HG03565 (cell line): ENCODE measurements around the gene GCNT1.
"Not testable (repeated sequence)": the region's sequence is repeated elsewhere in the genome, so short reads cannot be mapped to it uniquely, and the experiment has no call there.

Source experiments
- ATAC-seq: cut with Tn5 transposase; IDR thresholded peaks from one replicate; pipeline ENCODE4 v1.9.1; 2021; ENCODE audit warnings: mild to moderate bottlenecking, moderate library complexity; ENCODE audit not compliant: unreplicated experiment

The GCNT1 gene

GRCh38 chr9:76530458-76531110, 71.6 kb downstream of the GCNT1 start:
- ATAC-seq = no peak

- no peak for ATAC-seq
These were observed 72.3 kb downstream of the GCNT1 start for GRCh38 chr9:76531231-76531780.

GRCh38 chr9:76532877-76533276, 73.9 kb downstream of the GCNT1 start:
- ATAC-seq = not testable (repeated sequence)

- ATAC-seq = no peak
These were observed 75.0 kb downstream of the GCNT1 start for GRCh38 chr9:76534026-76534425.

- no peak for ATAC-seq
These were observed 78.2 kb downstream of the GCNT1 start for GRCh38 chr9:76537150-76537646.

DNA sequence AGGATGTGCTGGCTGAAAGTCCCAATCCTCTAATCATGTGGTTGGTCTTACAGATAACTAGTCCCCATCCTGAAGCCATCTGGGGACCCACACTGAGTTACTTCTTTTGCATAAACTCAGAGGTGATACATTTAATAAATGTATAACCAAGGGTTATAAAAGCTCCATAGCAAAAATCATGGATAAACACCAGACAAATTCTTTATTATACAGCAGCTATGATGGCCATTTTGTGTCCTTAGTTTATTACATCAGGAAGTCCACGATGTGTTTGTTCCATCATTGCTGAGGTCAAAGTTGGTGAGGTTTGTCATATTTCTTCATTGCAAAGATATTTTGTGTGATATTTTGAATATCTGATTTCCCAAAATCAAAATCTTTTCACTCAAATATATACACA, 80.2 kb downstream of the GCNT1 start:
- no peak for ATAC-seq

DNA sequence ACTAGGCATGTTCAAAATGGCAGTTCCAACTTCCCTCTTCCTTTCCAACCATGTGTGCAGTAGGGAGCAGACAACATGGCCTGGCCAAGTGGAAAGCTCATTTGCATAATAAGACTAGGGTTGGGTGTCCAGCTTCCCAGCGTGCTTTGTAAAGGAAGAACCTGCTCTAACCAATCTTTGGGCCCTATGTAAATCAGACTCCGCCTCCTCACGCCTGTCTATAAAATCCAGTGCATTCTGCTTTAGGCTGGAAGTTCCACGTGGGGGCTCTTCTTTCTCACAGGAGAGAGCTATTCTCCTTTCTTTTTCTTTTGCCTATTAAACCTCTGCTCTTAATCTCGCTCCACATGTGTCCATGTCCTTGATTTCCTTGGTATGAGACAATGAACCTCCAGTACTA, 83.4 kb downstream of the GCNT1 start:
- ATAC-seq = no peak

DNA sequence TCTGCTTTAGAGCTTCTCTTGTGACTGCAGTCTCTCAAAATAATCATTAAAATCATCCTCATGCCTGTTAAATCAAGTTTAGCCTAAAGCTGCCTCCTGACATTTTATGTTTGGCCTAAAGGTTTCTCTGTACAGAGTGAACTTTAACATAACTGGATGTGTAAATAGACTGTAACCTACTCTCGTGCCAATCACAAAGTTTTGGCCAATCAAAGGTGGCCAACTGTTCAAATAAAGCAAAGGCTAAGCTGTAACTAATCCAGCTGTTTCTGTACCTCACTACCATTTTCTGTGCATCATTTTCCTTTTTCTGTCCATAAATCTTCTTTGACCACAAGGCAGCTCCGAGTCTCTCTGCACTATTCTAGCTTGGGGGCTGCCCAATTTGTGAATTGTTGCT, 86.2 kb downstream of the GCNT1 start:
- ATAC-seq = no peak

GRCh38 chr9:76552181-76552580, 93.2 kb downstream of the GCNT1 start:
- no peak for ATAC-seq

- no peak for ATAC-seq
These were observed 93.9 kb downstream of the GCNT1 start for GRCh38 chr9:76552751-76553455.

GRCh38 chr9:76553680-76554079, 94.7 kb downstream of the GCNT1 start:
- no peak for ATAC-seq
